ENCODE results near the gene SEC22A. TPM values are rescaled to one million over a fixed set of nuclear protein-coding genes. Genes with fewer than 3 reads are reported as not detected.

SEC22A gene, protein sequence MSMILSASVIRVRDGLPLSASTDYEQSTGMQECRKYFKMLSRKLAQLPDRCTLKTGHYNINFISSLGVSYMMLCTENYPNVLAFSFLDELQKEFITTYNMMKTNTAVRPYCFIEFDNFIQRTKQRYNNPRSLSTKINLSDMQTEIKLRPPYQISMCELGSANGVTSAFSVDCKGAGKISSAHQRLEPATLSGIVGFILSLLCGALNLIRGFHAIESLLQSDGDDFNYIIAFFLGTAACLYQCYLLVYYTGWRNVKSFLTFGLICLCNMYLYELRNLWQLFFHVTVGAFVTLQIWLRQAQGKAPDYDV
- total RNA-seq = 30.3 and 36.5 TPM in 2 replicates

DNA sequence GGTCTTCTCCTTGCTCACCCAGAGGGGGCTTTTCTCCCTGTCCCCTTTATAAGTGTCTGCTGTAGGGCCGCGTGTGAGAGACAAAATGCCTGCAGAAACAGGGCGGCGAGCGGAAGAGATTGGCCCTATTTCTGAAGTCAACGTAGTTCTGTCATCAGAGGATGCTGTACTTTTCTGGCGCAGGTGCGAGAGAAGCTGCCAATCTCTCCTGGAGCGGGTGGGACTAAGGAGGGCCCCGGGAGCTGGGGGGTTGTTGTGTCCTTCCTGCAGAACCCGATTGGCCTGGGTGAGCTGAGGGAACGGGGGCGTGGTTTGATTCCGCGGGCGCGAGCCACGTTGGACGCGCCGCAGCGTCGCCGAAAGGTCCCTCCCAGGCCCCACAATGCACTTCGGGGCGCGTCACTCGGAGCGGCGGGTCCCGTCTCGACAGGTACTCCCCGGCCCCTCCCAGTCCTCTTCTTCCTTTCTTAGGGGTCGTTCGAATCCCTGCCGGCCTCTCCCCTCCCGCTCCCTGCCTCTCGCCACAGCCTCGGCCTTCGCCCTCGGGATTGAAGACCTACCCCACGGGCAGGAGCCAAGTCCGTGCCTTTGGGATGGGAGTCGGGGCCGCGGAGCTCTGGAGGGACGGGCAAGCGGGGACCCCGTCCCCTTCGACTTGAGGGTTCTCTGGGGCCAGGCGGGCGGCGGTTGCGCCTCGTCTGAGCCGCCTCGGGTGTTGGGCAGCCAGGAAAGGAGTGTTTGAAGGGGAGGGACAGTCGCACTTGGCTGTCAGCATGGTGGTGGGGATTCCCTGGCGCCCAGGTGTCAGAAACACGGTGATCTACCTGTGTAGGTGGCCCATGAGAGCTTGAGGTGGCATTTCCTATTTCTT is at the start of gene SEC22A:
SEC22A (plus strand) TSS at position 387 of the 871 bp plus-strand sequence. CDS start 7,275 bp downstream, outside the sequence.

Other genes starting within 250 kb of the SEC22A start
- gene SEMA5B, start 174.2 kb upstream of the SEC22A start, total RNA-seq = 0.07 TPM in 1 of 2 replicates, not detected in the other
- gene PDIA5, start 134.9 kb upstream of the SEC22A start, total RNA-seq = 43.8 and 61.3 TPM in 2 replicates
- not detected in 2 replicates for gene ADCY5, start 247.1 kb downstream of the SEC22A start, total RNA-seq

All from thoracic aorta endothelial cell (primary cell).